ENCODE measurements around the gene KRT76. TPM values are rescaled to one million over a fixed set of nuclear protein-coding genes. Genes with fewer than 3 reads are reported as not detected.

The KRT76 gene
- polyA plus RNA-seq, 1 of the 3 experiments (the other 2 are of a cell fraction) = not detected

DNA sequence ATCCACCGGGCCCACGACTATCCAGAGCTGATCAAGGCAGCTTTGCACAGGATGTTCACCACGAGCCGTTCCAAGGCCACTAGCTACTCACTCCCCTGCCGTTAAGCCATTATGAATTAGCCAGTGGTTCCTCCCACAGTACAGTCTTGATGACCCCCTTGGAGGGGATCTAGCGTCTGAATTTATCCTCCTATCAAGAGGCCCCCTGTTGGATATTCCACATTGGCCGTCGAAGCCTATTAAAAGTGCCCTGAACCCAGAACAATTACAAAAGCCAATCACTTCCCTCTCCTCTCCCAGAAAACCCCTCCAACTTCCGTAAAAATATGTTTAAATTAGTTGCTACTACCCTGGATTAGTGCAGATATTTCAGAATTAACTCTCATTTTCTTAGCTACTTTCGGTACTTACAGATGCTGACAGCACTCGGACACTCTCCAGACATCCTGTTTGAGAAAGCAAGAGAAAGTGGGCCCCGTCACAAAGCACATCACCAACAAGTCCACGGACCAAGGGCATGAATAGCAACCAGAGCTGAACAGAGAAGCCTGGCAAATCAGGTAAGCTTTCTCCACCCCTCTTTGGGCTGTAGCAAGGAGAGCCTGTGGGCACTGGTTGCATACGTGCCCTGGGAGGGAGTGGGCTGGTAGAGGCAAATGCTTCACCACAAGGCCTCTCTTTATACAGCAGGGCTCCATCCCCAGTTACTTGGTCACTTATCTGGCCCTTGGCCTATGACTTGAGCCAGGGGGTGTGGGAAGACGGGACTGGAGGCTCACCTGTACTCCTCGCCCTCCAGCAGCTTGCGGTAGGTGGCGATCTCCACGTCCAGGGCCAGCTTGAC lies 13.5 kb upstream of the KRT76 start:
- ChIA-PET POLR2A (no interaction called here), CTCF (interaction anchor here (0.6 to 2.5 kb wide), 3 partner anchors 12 to 191 kb away, joined by 3 to 6 read pairs (median 3); no protein-coding TSS in a partner anchor)
- Histone ChIP-seq H3K79me2 (ENCODE audit: insufficient read depth) (no peaks in the 10 kb centered on the region), H3K27me3 (ENCODE audit: insufficient read depth) (peaks cover 18% of the 10 kb centered on the region; the same call in 1 of the 2 replicates), H3K4me1 (ENCODE audit: control insufficient read depth in 1 of 2, insufficient read depth in 2 of 2, low read depth in 1 of 2, low read length in 1 of 2) (no peaks in the 10 kb centered on the region), H3K4me2 (no peak overlapping the region), H3K4me3 (ENCODE audit: low read depth in 2 of 2, low read length in 1 of 2) (no peak overlapping the region), H3K27ac (ENCODE audit: low read depth in 2 of 2, low read length in 1 of 2) (no peak overlapping the region), H3K9me3 (no peaks in the 10 kb centered on the region), H3K36me3 (replicated peaks in 1 of 2; ENCODE audit: control insufficient read depth in 1 of 2, insufficient read depth in 2 of 2, low read length in 1 of 2) (no peaks in the 10 kb centered on the region), H3F3A (replicated peaks; ENCODE audit: insufficient read depth) (no peaks in the 10 kb centered on the region), H4K20me1 (ENCODE audit: insufficient read depth) (no peaks in the 10 kb centered on the region), H3K9ac (no peak overlapping the region), H3K9me2 (no peaks in the 10 kb centered on the region), H2AFZ (ENCODE audit: low read depth) (no peak overlapping the region)
- WGBS (ENCODE audit: low lambda C conversion rate) = 42% methylated on average over 12 of the region's 19 CpGs
- DNase-seq = no peak
- TF ChIP-seq TCF12 (IDR thresholded peaks at IDR 0.05) = no peak
- TF ChIP-seq GATA2 (CRISPR knock-in tag; IDR thresholded peaks at IDR 0.05) = no peak
- no peak for TF ChIP-seq POLR2AphosphoS5 (IDR thresholded peaks at IDR 0.05; ENCODE audit: low read depth, low read length)
- TF ChIP-seq RFX5 (IDR thresholded peaks at IDR 0.05; ENCODE audit: low read length) = no peak
- TF ChIP-seq FOXM1 (IDR thresholded peaks at IDR 0.05; ENCODE audit: low read depth) = no peak
- no peak for TF ChIP-seq GABPA (IDR thresholded peaks at IDR 0.05; ENCODE audit: low read depth)
- TF ChIP-seq CTCF (IDR thresholded peaks at IDR 0.05) = no peak
- no peak for TF ChIP-seq ELF1 (IDR thresholded peaks at IDR 0.05)
- no peak for TF ChIP-seq MEF2A (IDR thresholded peaks at IDR 0.05; ENCODE audit: borderline replicate concordance, low read depth)
- no peak for TF ChIP-seq TAF1 (IDR thresholded peaks at IDR 0.05; ENCODE audit: borderline replicate concordance, low read depth, low read length)

DNA sequence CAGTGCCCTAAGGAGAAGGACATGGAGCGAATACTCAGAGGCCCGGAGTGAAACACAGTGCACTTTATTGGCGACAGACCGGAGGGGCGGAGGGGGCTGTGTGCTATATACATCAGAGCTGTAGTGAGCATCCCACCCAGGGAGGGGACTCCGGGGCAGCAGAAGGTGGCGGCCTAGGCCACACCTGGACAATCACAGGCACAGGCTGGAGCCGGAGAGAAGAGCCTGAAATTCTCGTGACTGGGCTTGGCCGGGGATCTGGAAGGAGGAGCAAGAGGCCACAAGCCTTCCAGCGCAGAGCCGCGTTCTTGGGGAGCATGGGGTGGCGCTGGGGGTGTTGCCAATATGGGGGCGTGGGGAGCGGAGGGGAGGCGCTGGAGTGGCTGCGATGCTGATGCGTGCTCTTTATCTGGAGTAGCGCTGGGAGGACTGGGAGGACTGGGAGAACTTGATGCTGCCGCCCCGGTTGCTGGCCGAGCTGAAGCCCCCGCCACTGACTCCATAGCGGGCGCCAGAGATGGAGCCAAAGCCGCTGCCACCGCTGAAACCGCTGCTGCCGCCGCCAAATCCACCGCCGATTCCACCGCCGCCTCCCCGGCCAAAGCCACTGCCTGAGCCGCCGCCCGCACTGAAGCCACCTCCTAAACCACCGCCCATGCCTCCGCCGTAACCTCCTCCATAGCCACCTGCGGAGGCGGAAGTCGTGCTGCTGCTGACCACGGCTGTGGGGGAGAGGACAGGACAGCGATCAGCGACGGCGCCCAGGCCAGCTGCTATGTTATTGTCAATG lies 12.7 kb upstream of the KRT76 start:
- DNase-seq = no peak
- ChIA-PET POLR2A (no interaction called here), CTCF (interaction anchor here (2.5 kb wide), 1 partner anchor 191 kb away, joined by 6 read pairs; no protein-coding TSS in a partner anchor)

More for the DNA sequence above, 12.7 kb upstream of the KRT76 start:
- Histone ChIP-seq H3K9me3 (no peaks in the 10 kb centered on the region), H3K9ac (no peak overlapping the region), H3K4me2 (no peak overlapping the region), H3K79me2 (ENCODE audit: insufficient read depth) (no peaks in the 10 kb centered on the region), H3K27me3 (ENCODE audit: insufficient read depth) (peaks cover 18% of the 10 kb centered on the region; the same call in 1 of the 2 replicates), H3K27ac (ENCODE audit: low read depth in 2 of 2, low read length in 1 of 2) (no peak overlapping the region), H3K36me3 (replicated peaks in 1 of 2; ENCODE audit: control insufficient read depth in 1 of 2, insufficient read depth in 2 of 2, low read length in 1 of 2) (no peaks in the 10 kb centered on the region), H3K4me3 (ENCODE audit: low read depth in 2 of 2, low read length in 1 of 2) (no peak overlapping the region), H3F3A (replicated peaks; ENCODE audit: insufficient read depth) (no peaks in the 10 kb centered on the region), H2AFZ (ENCODE audit: low read depth) (no peak overlapping the region), H4K20me1 (ENCODE audit: insufficient read depth) (no peaks in the 10 kb centered on the region), H3K9me2 (no peaks in the 10 kb centered on the region), H3K4me1 (ENCODE audit: control insufficient read depth in 1 of 2, insufficient read depth in 2 of 2, low read depth in 1 of 2, low read length in 1 of 2) (no peaks in the 10 kb centered on the region)
- TF ChIP-seq TAF1 (IDR thresholded peaks at IDR 0.05; ENCODE audit: borderline replicate concordance, low read depth, low read length) = no peak
- no peak for TF ChIP-seq MEF2A (IDR thresholded peaks at IDR 0.05; ENCODE audit: borderline replicate concordance, low read depth)
- no peak for TF ChIP-seq SIN3A (IDR thresholded peaks at IDR 0.05; ENCODE audit: borderline replicate concordance, low read depth, low read length)
- TF ChIP-seq RFX5 (IDR thresholded peaks at IDR 0.05; ENCODE audit: low read length) = no peak
- no peak for TF ChIP-seq TEAD4 (IDR thresholded peaks at IDR 0.05; ENCODE audit: borderline replicate concordance, insufficient read depth)
- TF ChIP-seq SMC3 (IDR thresholded peaks at IDR 0.05; ENCODE audit: low read depth, low read length) = no peak
- no peak for TF ChIP-seq NRF1 (IDR thresholded peaks at IDR 0.05; ENCODE audit: low read depth, low read length)
- TF ChIP-seq GATA2 (CRISPR knock-in tag; IDR thresholded peaks at IDR 0.05) = no peak
- 52% methylated on average over 19 of the region's 50 CpGs for WGBS (ENCODE audit: low lambda C conversion rate)

Data from SK-N-SH (cell line).